ENCODE data around the gene ABLIM2.
A peak's percentile ranks its signal among the peaks of the same experiment; 100 is the strongest.
"Not testable (repeated sequence)": the region's sequence is repeated elsewhere in the genome, so short reads cannot be mapped to it uniquely, and the experiment has no call there.

ABLIM2 gene

GRCh38 chr4:7939377-7940108, 219.1 kb downstream of the ABLIM2 start, which contains the start of gene AFAP1:
Gene AFAP1, minus strand, starts transcription at chr4:7939861. Its CDS starts 67,783 bp downstream, at chr4:7872078.
- DNase-seq (ENCODE audit: low read depth in 2 of 2) = peak; percentile 67 to 85

- DNase-seq (ENCODE audit: low read depth in 2 of 2) = no peak
Observed at GRCh38 chr4:7938609-7939376, 219.8 kb downstream of the ABLIM2 start.

GRCh38 chr4:7938266-7938608, 220.4 kb downstream of the ABLIM2 start:
- no peak for DNase-seq (ENCODE audit: low read depth in 2 of 2)

GRCh38 chr4:7937006-7937405, 221.6 kb downstream of the ABLIM2 start:
- DNase-seq (ENCODE audit: low read depth in 2 of 2) = no peak

GRCh38 chr4:7933651-7934510, 224.7 kb downstream of the ABLIM2 start:
- DNase-seq (ENCODE audit: low read depth in 2 of 2) = no peak

- no peak for DNase-seq (ENCODE audit: low read depth in 2 of 2)
Observed at GRCh38 chr4:7932287-7932686, 226.3 kb downstream of the ABLIM2 start.

- no peak for DNase-seq (ENCODE audit: low read depth in 2 of 2)
Observed at GRCh38 chr4:7929118-7929951, 229.3 kb downstream of the ABLIM2 start.

GRCh38 chr4:7928711-7929110, 229.9 kb downstream of the ABLIM2 start:
- DNase-seq (ENCODE audit: low read depth in 2 of 2) = no peak

GRCh38 chr4:7926822-7927221, 231.8 kb downstream of the ABLIM2 start:
- no peak for DNase-seq (ENCODE audit: low read depth in 2 of 2)

- DNase-seq (ENCODE audit: low read depth in 2 of 2) = no peak
Observed at GRCh38 chr4:7924570-7924969, 234.0 kb downstream of the ABLIM2 start.

GRCh38 chr4:7924163-7924562, 234.4 kb downstream of the ABLIM2 start:
- no peak for DNase-seq (ENCODE audit: low read depth in 2 of 2)

- no peak for DNase-seq (ENCODE audit: low read depth in 2 of 2)
Observed at GRCh38 chr4:7922466-7922865, 236.1 kb downstream of the ABLIM2 start.

GRCh38 chr4:7918981-7919380, 239.6 kb downstream of the ABLIM2 start:
- no peak for DNase-seq (ENCODE audit: low read depth in 2 of 2)

GRCh38 chr4:7918187-7918586, 240.4 kb downstream of the ABLIM2 start:
- not testable (repeated sequence) for DNase-seq (ENCODE audit: low read depth in 2 of 2)

- DNase-seq (ENCODE audit: low read depth in 2 of 2) = no peak
Observed at GRCh38 chr4:7917669-7918068, 240.9 kb downstream of the ABLIM2 start.

GRCh38 chr4:7915875-7916242, 242.8 kb downstream of the ABLIM2 start:
- no peak for DNase-seq (ENCODE audit: low read depth in 2 of 2)

Measured in stimulated activated CD8-positive, alpha-beta memory T cell treated with anti-CD3 and anti-CD28 coated beads, Interleukin-2, amount 100 ng/mL, for 1 hour (primary cell).